Measurements from ENCODE around the gene DCUN1D1.
"Not testable (repeated sequence)": the region's sequence is repeated elsewhere in the genome, so short reads cannot be mapped to it uniquely, and the experiment has no call there.

The DCUN1D1 gene

GRCh38 chr3:182980204-182981037, at the start of gene DCUN1D1:
Gene DCUN1D1 (minus strand): TSS chr3:182980538. CDS start chr3:182980489, 49 bp downstream.
- peak; percentile 90 for DNase-seq

GRCh38 chr3:183028416-183028815, 48.1 kb upstream of the DCUN1D1 start:
- DNase-seq, result no peak

- no peak for DNase-seq
Measured at GRCh38 chr3:183027276-183027675, 46.9 kb upstream of the DCUN1D1 start.

- no peak for DNase-seq
Measured at GRCh38 chr3:183022936-183023516, 42.7 kb upstream of the DCUN1D1 start.

- DNase-seq, result no peak
Measured at GRCh38 chr3:183018421-183019192, 38.3 kb upstream of the DCUN1D1 start.

GRCh38 chr3:183015185-183015584, 34.8 kb upstream of the DCUN1D1 start:
- no peak for DNase-seq

GRCh38 chr3:183013856-183014255, 33.5 kb upstream of the DCUN1D1 start:
- DNase-seq, result no peak

- DNase-seq, result no peak
Measured at GRCh38 chr3:183013074-183013473, 32.7 kb upstream of the DCUN1D1 start.

GRCh38 chr3:183008800-183009199, 28.5 kb upstream of the DCUN1D1 start:
- no peak for DNase-seq

- DNase-seq, result no peak
Measured at GRCh38 chr3:183008303-183008702, 28.0 kb upstream of the DCUN1D1 start.

GRCh38 chr3:183006396-183007002, 26.2 kb upstream of the DCUN1D1 start:
- no peak for DNase-seq

- DNase-seq, result no peak
Measured at GRCh38 chr3:182999767-183000166, 19.4 kb upstream of the DCUN1D1 start.

- DNase-seq, result not testable (repeated sequence)
Measured at GRCh38 chr3:182993486-182994201, 13.3 kb upstream of the DCUN1D1 start.

- DNase-seq, result no peak
Measured at GRCh38 chr3:182989566-182989965, 9.2 kb upstream of the DCUN1D1 start.

GRCh38 chr3:182986021-182986420, 5.7 kb upstream of the DCUN1D1 start:
- DNase-seq, result no peak

- no peak for DNase-seq
Measured at GRCh38 chr3:182983876-182984275, 3.5 kb upstream of the DCUN1D1 start.

- DNase-seq, result no peak
Measured at GRCh38 chr3:182981038-182981380, 671 bp upstream of the DCUN1D1 start.

GRCh38 chr3:182979674-182980191, 605 bp downstream of the DCUN1D1 start:
- DNase-seq, result peak; percentile 42

GRCh38 chr3:182979103-182979673, 1.1 kb downstream of the DCUN1D1 start:
- DNase-seq, result no peak

GRCh38 chr3:182978387-182978786, 2.0 kb downstream of the DCUN1D1 start:
- DNase-seq, result no peak

GRCh38 chr3:182973047-182973446, 7.3 kb downstream of the DCUN1D1 start:
- DNase-seq, result no peak

GRCh38 chr3:182972387-182972786, 8.0 kb downstream of the DCUN1D1 start:
- no peak for DNase-seq
